Activated CD4-positive, alpha-beta T cell treated with anti-CD3 and anti-CD28 coated beads for 36 hours (primary cell): Measurements from ENCODE around the gene AFG1L. TPM values are rescaled to one million over a fixed set of nuclear protein-coding genes. Genes with fewer than 3 reads are reported as not detected.
A peak's percentile ranks its signal among the peaks of the same experiment; 100 is the strongest.
"Not testable (repeated sequence)": the region's sequence is repeated elsewhere in the genome, so short reads cannot be mapped to it uniquely, and the experiment has no call there.

Experiments
- ATAC-seq: fragments of 200-7000 bp; cut with Tn5 transposase; one replicate; pipeline ENCODE4 v1.10.0; 2021; ENCODE audit warnings: mild to moderate bottlenecking, moderate library complexity
- CTCF ChIA-PET: fragments of 350-600 bp; sonication (Branson Sonifier 250); formaldehyde crosslinking; loops from one replicate; lab custom pipeline; 2021; ENCODE audit warnings: antibody characterized with exemption; lab: Charles Lee
- POLR2A ChIA-PET: fragments of 350-600 bp; sonication (Branson Sonifier 250); formaldehyde crosslinking; loops from one replicate; lab custom pipeline; 2021; ENCODE audit warnings: antibody characterized with exemption, inconsistent platforms; lab: Charles Lee
- DNase-seq: peaks from one replicate; pipeline ENCODE4 v3.0.0-alpha.2; 2020
- H3K27ac Mint-ChIP-seq: one replicate; pipeline ENCODE4 v1.8.0; 2021; ENCODE audit warnings: mixed read lengths
- H3K27me3 Mint-ChIP-seq: one replicate; pipeline ENCODE4 v1.8.0; 2021; ENCODE audit warnings: mixed read lengths
- H3K36me3 Mint-ChIP-seq: one replicate; pipeline ENCODE4 v1.8.0; 2021; ENCODE audit warnings: low read depth, mixed read lengths
- H3K4me1 Mint-ChIP-seq: one replicate; pipeline ENCODE4 v1.8.0; 2021; ENCODE audit warnings: mixed read lengths
- H3K4me3 Mint-ChIP-seq: one replicate; pipeline ENCODE4 v1.8.0; 2021; ENCODE audit warnings: mild to moderate bottlenecking, moderate library complexity, mixed read lengths
- H3K9me3 Mint-ChIP-seq: one replicate; pipeline ENCODE4 v1.8.0; 2021; ENCODE audit warnings: low read depth, mixed read lengths
- intact Hi-C, 2 experiments: fragments of 100-400 bp; cut with DNase I in 1 of 2; cut with micrococcal nuclease in 1 of 2; formaldehyde crosslinking; loops; one replicate each; pipeline versions ENCODE4 v1.14.2 to v1.15.1; 2022 to 2024; cut with DNase I, micrococcal nuclease
- total RNA-seq, 2 experiments: library from RNA; stranded (reverse); gene quantifications; one replicate each; pipeline ENCODE4 v1.2.3, GENCODE V29; 2021

Gene AFG1L
- total RNA-seq, 2 experiments from 2014 or later: 6.6 TPM

GRCh38 chr6:108437821-108438220 lies 143.0 kb downstream of the AFG1L start:
- DNase-seq (no peak), ATAC-seq (peak; percentile 23)
- peaks cover 1% of the 10 kb centered on the region for H3K4me1 Mint-ChIP-seq
- no peak overlapping the region for H3K4me3 Mint-ChIP-seq
- H3K27me3 Mint-ChIP-seq: peaks cover 31% of the 10 kb centered on the region
- ChIA-PET POLR2A (no interaction called here), CTCF (interaction anchor here (0.8 kb wide), 1 partner anchor 57 kb away, joined by 4 read pairs; no protein-coding TSS in a partner anchor)
- intact Hi-C loops: no loop called here
- H3K9me3 Mint-ChIP-seq: no peaks in the 10 kb centered on the region
- no peaks in the 10 kb centered on the region for H3K36me3 Mint-ChIP-seq
- H3K27ac Mint-ChIP-seq: no peak overlapping the region

GRCh38 chr6:108438918-108439317 lies 144.1 kb downstream of the AFG1L start:
- intact Hi-C loops: no loop called here
- no peak overlapping the region for H3K4me3 Mint-ChIP-seq
- no peak overlapping the region for H3K27ac Mint-ChIP-seq
- DNase-seq (no peak), ATAC-seq (no peak)
- H3K27me3 Mint-ChIP-seq: peaks cover 38% of the 10 kb centered on the region
- ChIA-PET CTCF (interaction anchor here (1.2 kb wide), 1 partner anchor 52 kb away, joined by 3 read pairs; no protein-coding TSS in a partner anchor), POLR2A (no interaction called here)
- H3K9me3 Mint-ChIP-seq: no peaks in the 10 kb centered on the region
- peaks cover 3% of the 10 kb centered on the region for H3K4me1 Mint-ChIP-seq
- peaks cover 7% of the 10 kb centered on the region for H3K36me3 Mint-ChIP-seq

GRCh38 chr6:108441141-108441540 lies 146.3 kb downstream of the AFG1L start:
- Mint-ChIP-seq H3K27me3 (peaks cover 33% of the 10 kb centered on the region), H3K9me3 (no peaks in the 10 kb centered on the region), H3K36me3 (peaks cover 7% of the 10 kb centered on the region), H3K4me1 (peaks cover 21% of the 10 kb centered on the region), H3K27ac (no peak overlapping the region), H3K4me3 (no peak overlapping the region)
- DNase-seq (no peak), ATAC-seq (no peak)
- POLR2A ChIA-PET: no interaction called here
- intact Hi-C loops: loop anchor here in 1 of 2 experiments (10.0 kb wide), 1 partner anchor 486 kb away; the partner anchor contains the start of gene SEC63
- CTCF ChIA-PET: no interaction called here

- peaks cover 7% of the 10 kb centered on the region for H3K36me3 Mint-ChIP-seq
- intact Hi-C loops: loop anchor here in 1 of 2 experiments (10.0 kb wide), 1 partner anchor 488 kb away; the partner anchor contains the start of gene SEC63
- peaks cover 23% of the 10 kb centered on the region for H3K4me1 Mint-ChIP-seq
- H3K27me3 Mint-ChIP-seq: peaks cover 30% of the 10 kb centered on the region
- H3K4me3 Mint-ChIP-seq: no peak overlapping the region
- ChIA-PET CTCF (interaction anchor here (1.1 to 2.1 kb wide), 2 partner anchors 9 to 49 kb away, joined by 3 to 4 read pairs; no protein-coding TSS in a partner anchor), POLR2A (no interaction called here)
- ATAC-seq: no peak
- H3K27ac Mint-ChIP-seq: no peak overlapping the region
- no peak for DNase-seq
- no peaks in the 10 kb centered on the region for H3K9me3 Mint-ChIP-seq
Measured at GRCh38 chr6:108442770-108443520, 148.1 kb downstream of the AFG1L start.

- no peaks in the 10 kb centered on the region for H3K9me3 Mint-ChIP-seq
- DNase-seq (no peak), ATAC-seq (no peak)
- intact Hi-C loops: loop anchor here (5.0 to 10.0 kb wide), 3 partner anchors 329 to 566 kb away; partner anchors contain the start of gene SEC63 (in 1 of the 2)
- no peak overlapping the region for H3K27ac Mint-ChIP-seq
- POLR2A ChIA-PET: no interaction called here
- H3K4me1 Mint-ChIP-seq: peaks cover 23% of the 10 kb centered on the region
- H3K27me3 Mint-ChIP-seq: peaks cover 30% of the 10 kb centered on the region
- CTCF ChIA-PET: interaction anchor here (0.6 kb wide), 1 partner anchor 1937 kb away, joined by 3 read pairs; no protein-coding TSS in a partner anchor
- H3K36me3 Mint-ChIP-seq: peaks cover 7% of the 10 kb centered on the region
- H3K4me3 Mint-ChIP-seq: no peak overlapping the region
Measured at GRCh38 chr6:108446629-108447150, 151.8 kb downstream of the AFG1L start.

GRCh38 chr6:108448481-108448880 lies 153.6 kb downstream of the AFG1L start:
- Mint-ChIP-seq H3K27ac (no peak overlapping the region), H3K4me3 (no peak overlapping the region), H3K9me3 (no peaks in the 10 kb centered on the region), H3K4me1 (peaks cover 21% of the 10 kb centered on the region), H3K27me3 (peaks cover 19% of the 10 kb centered on the region), H3K36me3 (peaks cover 2% of the 10 kb centered on the region)
- ATAC-seq: no peak
- no peak for DNase-seq
- POLR2A ChIA-PET: interaction anchor here (0.6 kb wide), 1 partner anchor 97 kb away, joined by 3 read pairs; no protein-coding TSS in a partner anchor
- intact Hi-C loops: loop anchor here (5.0 to 10.0 kb wide), 3 partner anchors 331 to 564 kb away; partner anchors contain the start of gene SEC63 (in 1 of the 2)
- CTCF ChIA-PET: no interaction called here

- H3K27ac Mint-ChIP-seq, DNase-seq, CTCF ChIA-PET, ATAC-seq, H3K9me3 Mint-ChIP-seq, H3K36me3 Mint-ChIP-seq, H3K4me3 Mint-ChIP-seq, POLR2A ChIA-PET: not testable (repeated sequence)
- intact Hi-C loops: loop anchor here (5.0 to 10.0 kb wide), 3 partner anchors 332 to 563 kb away; partner anchors contain the start of gene SEC63 (in 1 of the 2)
- Mint-ChIP-seq H3K27me3 (peaks cover 24% of the 10 kb centered on the region), H3K4me1 (peaks cover 21% of the 10 kb centered on the region)
Measured at GRCh38 chr6:108449717-108450116, 154.9 kb downstream of the AFG1L start.

GRCh38 chr6:108451816-108452215 lies 157.0 kb downstream of the AFG1L start:
- Mint-ChIP-seq H3K27ac (no peak overlapping the region), H3K9me3 (no peaks in the 10 kb centered on the region), H3K4me3 (no peak overlapping the region), H3K36me3 (no peaks in the 10 kb centered on the region), H3K27me3 (peaks cover 28% of the 10 kb centered on the region), H3K4me1 (peaks cover 7% of the 10 kb centered on the region)
- DNase-seq: no peak
- ChIA-PET POLR2A (no interaction called here), CTCF (no interaction called here)
- intact Hi-C loops: no loop called here
- no peak for ATAC-seq

- no peaks in the 10 kb centered on the region for H3K9me3 Mint-ChIP-seq
- intact Hi-C loops: no loop called here
- H3K4me3 Mint-ChIP-seq: no peak overlapping the region
- peaks cover 29% of the 10 kb centered on the region for H3K27me3 Mint-ChIP-seq
- no peak for DNase-seq
- peaks cover 7% of the 10 kb centered on the region for H3K4me1 Mint-ChIP-seq
- no peak overlapping the region for H3K27ac Mint-ChIP-seq
- no peaks in the 10 kb centered on the region for H3K36me3 Mint-ChIP-seq
- ChIA-PET POLR2A (no interaction called here), CTCF (no interaction called here)
- ATAC-seq: no peak
Measured at GRCh38 chr6:108452711-108453195, 157.9 kb downstream of the AFG1L start.

GRCh38 chr6:108453601-108454185 lies 158.8 kb downstream of the AFG1L start:
- no peak for ATAC-seq

GRCh38 chr6:108454356-108454755 lies 159.5 kb downstream of the AFG1L start:
- H3K36me3 Mint-ChIP-seq: peaks cover 2% of the 10 kb centered on the region
- intact Hi-C loops: no loop called here
- no peak overlapping the region for H3K4me3 Mint-ChIP-seq
- H3K4me1 Mint-ChIP-seq: peaks cover 7% of the 10 kb centered on the region
- H3K27ac Mint-ChIP-seq: no peak overlapping the region
- ChIA-PET POLR2A (no interaction called here), CTCF (no interaction called here)
- no peak for DNase-seq
- H3K9me3 Mint-ChIP-seq: no peaks in the 10 kb centered on the region
- H3K27me3 Mint-ChIP-seq: peaks cover 34% of the 10 kb centered on the region
- no peak for ATAC-seq

More at GRCh38 chr6:108453601-108454185, 158.8 kb downstream of the AFG1L start:
- peaks cover 2% of the 10 kb centered on the region for H3K36me3 Mint-ChIP-seq
- H3K4me3 Mint-ChIP-seq: no peak overlapping the region
- no peak for DNase-seq
- H3K27ac Mint-ChIP-seq: no peak overlapping the region
- ChIA-PET POLR2A (interaction anchor here (0.7 kb wide), 1 partner anchor 421 kb away, joined by 4 read pairs; no protein-coding TSS in a partner anchor), CTCF (no interaction called here)
- H3K9me3 Mint-ChIP-seq: no peaks in the 10 kb centered on the region
- H3K27me3 Mint-ChIP-seq: peaks cover 32% of the 10 kb centered on the region
- peaks cover 7% of the 10 kb centered on the region for H3K4me1 Mint-ChIP-seq
- intact Hi-C loops: no loop called here
